HEK293T (cell line): ENCODE results near the gene LILRA5.

Experiments used
- ARNT ChIP-seq: fragments of 450-650 bp; IDR thresholded peaks from 2 replicates; pipeline ENCODE4 v1.6.1; 2017; ENCODE audit warnings: mild to moderate bottlenecking
- CTBP1 ChIP-seq: fragments of 450-650 bp; IDR thresholded peaks from 2 replicates; pipeline ENCODE4 v1.6.1; 2016; ENCODE audit warnings: borderline replicate concordance
- FOXA1 ChIP-seq: fragments of 450-650 bp; IDR thresholded peaks from 2 replicates; pipeline ENCODE4 v1.6.1; 2016; ENCODE audit warnings: mild to moderate bottlenecking
- FOXK2 ChIP-seq: fragments of 450-650 bp; IDR thresholded peaks from 2 replicates; pipeline ENCODE4 v1.6.1; 2016; ENCODE audit warnings: mild to moderate bottlenecking
- FOXM1 ChIP-seq: fragments of 450-650 bp; IDR thresholded peaks from 2 replicates; pipeline ENCODE4 v1.6.1; 2017; ENCODE audit warnings: mild to moderate bottlenecking, borderline replicate concordance
- NFRKB ChIP-seq: fragments of 450-650 bp; IDR thresholded peaks from 2 replicates; pipeline ENCODE4 v1.6.1; 2016; ENCODE audit warnings: mild to moderate bottlenecking, moderate library complexity
- PKNOX1 ChIP-seq: fragments of 450-650 bp; IDR thresholded peaks from 2 replicates; pipeline ENCODE4 v1.6.1; 2016
- SP1 ChIP-seq: fragments of 450-650 bp; IDR thresholded peaks from 2 replicates; pipeline ENCODE4 v1.6.1; 2017
- SUZ12 ChIP-seq: fragments of 450-650 bp; IDR thresholded peaks from 2 replicates; pipeline ENCODE4 v1.6.1; 2016; ENCODE audit warnings: mild to moderate bottlenecking
- TARDBP ChIP-seq: fragments of 450-650 bp; IDR thresholded peaks from 2 replicates; pipeline ENCODE4 v1.6.1; 2016
- ZNF384 ChIP-seq: fragments of 450-650 bp; IDR thresholded peaks from 2 replicates; pipeline ENCODE4 v1.6.1; 2016

- TF ChIP-seq ARNT (no peak), NFRKB (no peak), TARDBP (no peak), SUZ12 (no peak), FOXM1 (no peak), FOXK2 (no peak), SP1 (no peak), CTBP1 (no peak), PKNOX1 (no peak), FOXA1 (no peak), ZNF384 (no peak)
Measured at GRCh38 chr19:54316746-54317107, 3.8 kb upstream of the LILRA5 start.
